GM10266 (cell line): ENCODE measurements around the gene MCOLN3.

Experiments
- DNase-seq: peaks from one replicate; pipeline ENCODE4 v3.0.0; 2012; ENCODE audit errors: extremely low spot score
- CTCF ChIP-seq: IDR thresholded peaks from 2 replicates; pipeline ENCODE4 v1.5.1; 2012; ENCODE audit warnings: mild to moderate bottlenecking, low read depth; ENCODE audit not compliant: control insufficient read depth, insufficient read depth; ENCODE audit errors: missing control alignments

The MCOLN3 gene

GRCh38 chr1:85001742-85002141 is 46.6 kb downstream of the MCOLN3 start:
- no peak for DNase-seq
- no peak for TF ChIP-seq CTCF

- TF ChIP-seq CTCF, result no peak
- no peak for DNase-seq
Observed at GRCh38 chr1:84998642-84999280, 49.5 kb downstream of the MCOLN3 start.

GRCh38 chr1:84997667-84998600 is 50.4 kb downstream of the MCOLN3 start:
- DNase-seq, result no peak
- TF ChIP-seq CTCF, result no peak

- TF ChIP-seq CTCF, result peak; percentile 5
- DNase-seq, result peak; percentile 86
Observed at GRCh38 chr1:84996846-84997666, 51.2 kb downstream of the MCOLN3 start, which contains the start of gene MCOLN2. Gene MCOLN2, minus strand, starts transcription at chr1:84997113. Its CDS starts 241 bp downstream, at chr1:84996872.

- DNase-seq, result peak; percentile 73
- no peak for TF ChIP-seq CTCF
Observed at GRCh38 chr1:84995484-84996334, 52.6 kb downstream of the MCOLN3 start.

- no peak for DNase-seq
- TF ChIP-seq CTCF, result no peak
Observed at GRCh38 chr1:84991097-84991920, 57.0 kb downstream of the MCOLN3 start.
